ENCODE data around the gene VWF.
"Not testable (repeated sequence)": the region's sequence is repeated elsewhere in the genome, so short reads cannot be mapped to it uniquely, and the experiment has no call there.

VWF gene

DNA sequence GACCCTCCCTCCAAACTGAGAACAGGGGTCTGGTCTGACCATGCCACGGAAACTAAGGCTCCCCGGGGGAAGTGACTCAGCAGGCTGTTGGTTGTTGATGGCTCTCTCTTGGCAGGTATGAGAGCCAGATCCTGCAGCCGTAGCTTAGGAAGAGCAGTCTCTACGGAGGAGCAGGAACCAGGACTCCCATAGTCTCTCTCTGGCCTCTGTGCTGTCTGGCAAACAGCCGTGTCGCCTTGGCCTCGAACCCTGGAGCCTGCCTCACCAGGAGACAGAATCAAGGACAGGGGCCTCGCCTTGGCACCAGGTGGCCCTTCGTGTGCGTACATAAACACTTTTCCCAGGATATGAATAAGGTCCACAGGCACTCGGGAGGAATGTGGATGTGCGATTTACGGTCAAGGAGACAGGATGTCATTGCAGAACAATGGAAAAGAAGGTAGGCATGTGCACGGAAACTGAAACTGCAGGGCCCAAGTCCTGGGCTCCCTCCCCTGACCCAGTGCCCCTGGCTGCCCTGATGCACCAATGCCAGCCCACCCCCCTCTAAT, 7.9 kb downstream of the VWF start:
- Histone ChIP-seq H3K4me3 (ENCODE audit: low read depth in 1 of 2, low read length in 2 of 2) (no peak overlapping the region), H3K9ac (ENCODE audit: low read length) (no peak overlapping the region), H3K9me3 (ENCODE audit: low read length) (no peaks in the 10 kb centered on the region), H3K27ac (ENCODE audit: low read depth, low read length) (no peak overlapping the region), H3K27me3 (ENCODE audit: control insufficient read depth in 1 of 2, insufficient read depth in 2 of 2, low read length in 2 of 2) (no peaks in the 10 kb centered on the region), H3K36me3 (ENCODE audit: insufficient read depth, low read length) (no peaks in the 10 kb centered on the region), H3K4me1 (ENCODE audit: insufficient read depth, low read length) (no peaks in the 10 kb centered on the region)

DNA sequence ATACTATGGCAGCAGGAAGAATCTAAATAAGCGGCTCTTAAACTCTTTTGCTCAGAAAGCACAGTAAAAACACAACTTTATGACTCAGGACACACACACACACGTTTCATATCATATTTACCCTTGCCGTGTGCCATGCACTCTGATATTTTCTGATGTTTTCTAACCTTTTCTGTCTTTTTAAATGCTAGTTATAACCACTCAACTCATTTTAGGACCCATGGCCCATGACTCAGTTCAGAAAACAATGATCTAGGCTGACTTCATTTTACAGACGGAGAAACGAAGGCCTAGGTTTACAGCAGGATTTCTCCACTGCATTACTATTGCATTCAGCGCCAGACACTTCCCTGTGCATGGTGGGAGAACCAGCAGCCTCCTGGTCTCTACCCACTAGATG, 9.1 kb downstream of the VWF start:
- no peak overlapping the region for H3K27ac ChIP-seq (ENCODE audit: low read depth, low read length)
- no peak overlapping the region for H3K9ac ChIP-seq (ENCODE audit: low read length)
- H3K4me1 ChIP-seq (ENCODE audit: insufficient read depth, low read length), result no peaks in the 10 kb centered on the region

DNA sequence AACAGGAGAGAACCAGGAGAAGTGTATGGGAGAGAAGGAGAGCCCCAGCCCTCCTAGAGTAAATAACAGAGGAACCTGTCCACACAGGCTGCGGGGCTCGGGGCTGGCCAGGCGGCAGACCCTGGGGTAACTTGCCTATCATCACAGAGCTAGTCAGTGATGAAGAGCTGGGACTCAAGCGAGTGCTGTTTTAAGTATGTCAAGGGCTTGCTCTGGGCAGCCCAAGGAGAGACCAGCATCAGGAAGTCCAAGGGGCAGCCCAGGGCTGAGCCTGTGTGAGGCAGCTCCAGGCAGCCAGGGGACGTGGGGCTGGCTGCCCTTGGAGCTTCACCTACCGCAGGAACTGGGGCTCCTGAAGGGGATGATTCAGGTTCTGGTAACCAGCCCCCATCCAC, 10.0 kb downstream of the VWF start:
- Histone ChIP-seq H3K4me3 (ENCODE audit: low read depth in 1 of 2, low read length in 2 of 2) (no peak overlapping the region), H3K9ac (ENCODE audit: low read length) (no peak overlapping the region), H3K27ac (ENCODE audit: low read depth, low read length) (no peak overlapping the region), H3K9me3 (ENCODE audit: low read length) (no peaks in the 10 kb centered on the region), H3K4me1 (ENCODE audit: insufficient read depth, low read length) (no peaks in the 10 kb centered on the region), H3K27me3 (ENCODE audit: control insufficient read depth in 1 of 2, insufficient read depth in 2 of 2, low read length in 2 of 2) (no peaks in the 10 kb centered on the region), H3K36me3 (ENCODE audit: insufficient read depth, low read length) (no peaks in the 10 kb centered on the region)

More for the DNA sequence above, 9.1 kb downstream of the VWF start:
- Histone ChIP-seq H3K27me3 (ENCODE audit: control insufficient read depth in 1 of 2, insufficient read depth in 2 of 2, low read length in 2 of 2) (no peaks in the 10 kb centered on the region), H3K9me3 (ENCODE audit: low read length) (no peaks in the 10 kb centered on the region), H3K36me3 (ENCODE audit: insufficient read depth, low read length) (no peaks in the 10 kb centered on the region), H3K4me3 (ENCODE audit: low read depth in 1 of 2, low read length in 2 of 2) (no peak overlapping the region)

DNA sequence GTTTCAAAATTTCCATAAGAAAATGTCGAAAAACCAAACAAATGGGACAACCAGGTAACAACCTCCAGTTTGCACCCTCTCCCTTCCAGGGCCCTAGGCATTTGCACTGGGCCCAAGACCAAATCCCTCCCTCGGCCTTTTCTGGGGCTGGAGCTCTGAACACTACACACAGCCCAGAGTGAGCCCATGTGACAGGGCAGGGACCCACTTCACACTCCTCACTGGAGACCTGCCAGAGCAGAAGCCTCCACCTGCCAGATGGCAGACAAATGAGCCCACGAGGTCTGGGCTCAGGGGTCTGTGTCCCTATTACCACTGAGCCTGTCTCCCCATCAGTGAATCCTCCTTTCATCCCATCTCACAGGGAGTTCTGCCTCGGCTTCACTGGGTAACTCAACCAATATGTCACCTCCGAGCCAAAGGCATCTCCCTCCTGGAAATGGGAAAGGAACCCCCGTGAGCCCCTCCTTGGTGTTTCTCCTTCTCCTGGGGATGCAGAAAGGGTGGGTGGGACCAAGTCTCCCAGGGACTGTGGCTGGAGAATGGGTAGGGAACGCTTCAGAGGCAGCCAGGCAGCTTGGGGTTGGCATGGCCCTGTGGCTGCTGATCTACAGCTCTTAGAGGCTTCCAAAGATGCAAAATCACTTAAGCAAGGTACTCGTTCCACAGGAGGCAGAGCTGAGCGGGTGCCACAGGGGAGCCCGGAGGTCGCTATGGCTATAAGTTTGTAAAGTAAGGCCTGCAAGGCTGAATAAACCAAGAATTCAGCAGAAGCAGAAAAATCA, 10.6 kb downstream of the VWF start:
- Histone ChIP-seq H3K27ac (ENCODE audit: low read depth, low read length) (no peak overlapping the region), H3K9me3 (ENCODE audit: low read length) (no peaks in the 10 kb centered on the region), H3K36me3 (ENCODE audit: insufficient read depth, low read length) (no peaks in the 10 kb centered on the region), H3K4me1 (ENCODE audit: insufficient read depth, low read length) (no peaks in the 10 kb centered on the region), H3K27me3 (ENCODE audit: control insufficient read depth in 1 of 2, insufficient read depth in 2 of 2, low read length in 2 of 2) (no peaks in the 10 kb centered on the region), H3K4me3 (ENCODE audit: low read depth in 1 of 2, low read length in 2 of 2) (no peak overlapping the region), H3K9ac (ENCODE audit: low read length) (no peak overlapping the region)

DNA sequence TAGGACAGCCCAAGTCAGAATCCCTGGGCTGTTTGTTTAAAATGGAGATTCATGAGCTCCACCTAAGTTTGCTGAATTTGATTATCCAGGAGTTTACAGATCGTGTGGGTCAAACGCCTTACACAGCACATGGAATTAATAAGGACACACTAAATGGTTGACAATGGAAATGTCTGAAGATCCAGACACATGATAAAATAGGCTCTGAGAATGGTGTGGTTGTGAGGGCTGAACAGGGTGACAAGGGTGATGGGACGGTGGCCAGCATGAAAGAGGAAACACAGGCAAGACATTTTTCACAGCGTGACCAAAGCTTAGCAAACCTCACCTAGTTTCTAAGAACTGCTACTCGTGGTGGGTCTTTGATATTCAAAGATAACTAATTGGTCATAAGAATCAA, 12.5 kb downstream of the VWF start:
- no peaks in the 10 kb centered on the region for H3K27me3 ChIP-seq (ENCODE audit: control insufficient read depth in 1 of 2, insufficient read depth in 2 of 2, low read length in 2 of 2)
- no peaks in the 10 kb centered on the region for H3K4me1 ChIP-seq (ENCODE audit: insufficient read depth, low read length)
- no peaks in the 10 kb centered on the region for H3K36me3 ChIP-seq (ENCODE audit: insufficient read depth, low read length)
- no peak overlapping the region for H3K9ac ChIP-seq (ENCODE audit: low read length)
- H3K4me3 ChIP-seq (ENCODE audit: low read depth in 1 of 2, low read length in 2 of 2), result no peak overlapping the region
- H3K9me3 ChIP-seq (ENCODE audit: low read length), result no peaks in the 10 kb centered on the region
- no peak overlapping the region for H3K27ac ChIP-seq (ENCODE audit: low read depth, low read length)

DNA sequence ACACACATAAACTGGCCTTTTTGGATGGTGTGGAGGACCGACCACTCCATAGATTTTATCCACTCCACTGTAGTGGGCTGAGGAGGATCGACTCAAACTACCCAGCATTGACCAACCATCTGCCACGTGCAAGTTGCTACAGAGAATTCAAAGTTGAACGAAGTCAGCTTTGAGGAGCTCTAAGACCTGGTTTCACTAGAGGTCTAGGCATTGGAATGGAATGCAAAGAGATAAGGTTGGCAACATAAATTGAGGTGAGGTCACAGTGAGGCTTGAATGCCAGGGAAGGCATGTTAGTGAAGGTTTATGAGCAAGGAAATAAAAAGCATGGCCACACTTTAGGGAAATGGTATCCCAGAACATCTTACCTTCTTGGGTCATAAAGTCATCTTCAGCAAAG, 14.5 kb downstream of the VWF start:
- no peak overlapping the region for H3K9ac ChIP-seq (ENCODE audit: low read length)
- no peaks in the 10 kb centered on the region for H3K27me3 ChIP-seq (ENCODE audit: control insufficient read depth in 1 of 2, insufficient read depth in 2 of 2, low read length in 2 of 2)
- H3K4me3 ChIP-seq (ENCODE audit: low read depth in 1 of 2, low read length in 2 of 2), result no peak overlapping the region

DNA sequence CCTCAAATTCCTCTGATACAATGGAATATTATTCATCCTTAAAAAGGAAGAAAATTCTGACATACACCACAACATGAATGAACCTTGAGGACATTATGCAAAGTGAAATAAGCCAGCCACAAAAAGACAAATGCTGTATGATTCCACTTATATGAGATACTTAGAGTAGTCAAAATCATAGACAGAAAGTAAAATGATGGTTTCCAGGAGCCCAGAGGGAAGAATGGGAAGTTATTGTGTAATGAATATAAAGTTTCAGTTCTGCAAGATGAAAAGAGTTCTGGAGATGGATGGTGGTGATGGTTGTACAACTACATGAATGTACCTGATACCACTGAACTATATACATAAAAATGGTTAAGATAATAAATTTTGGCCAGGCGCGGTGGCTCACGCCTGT, 18.3 kb downstream of the VWF start:
- Histone ChIP-seq H3K36me3 (ENCODE audit: insufficient read depth, low read length) (no peaks in the 10 kb centered on the region), H3K4me3 (ENCODE audit: low read depth in 1 of 2, low read length in 2 of 2) (no peak overlapping the region), H3K9me3 (ENCODE audit: low read length) (no peaks in the 10 kb centered on the region), H3K4me1 (ENCODE audit: insufficient read depth, low read length) (no peaks in the 10 kb centered on the region), H3K27me3 (ENCODE audit: control insufficient read depth in 1 of 2, insufficient read depth in 2 of 2, low read length in 2 of 2) (no peaks in the 10 kb centered on the region), H3K27ac (ENCODE audit: low read depth, low read length) (no peak overlapping the region), H3K9ac (ENCODE audit: low read length) (no peak overlapping the region)

More for the DNA sequence above, 14.5 kb downstream of the VWF start:
- no peaks in the 10 kb centered on the region for H3K36me3 ChIP-seq (ENCODE audit: insufficient read depth, low read length)
- H3K9me3 ChIP-seq (ENCODE audit: low read length), result no peaks in the 10 kb centered on the region
- H3K4me1 ChIP-seq (ENCODE audit: insufficient read depth, low read length), result no peaks in the 10 kb centered on the region
- H3K27ac ChIP-seq (ENCODE audit: low read depth, low read length), result no peak overlapping the region

DNA sequence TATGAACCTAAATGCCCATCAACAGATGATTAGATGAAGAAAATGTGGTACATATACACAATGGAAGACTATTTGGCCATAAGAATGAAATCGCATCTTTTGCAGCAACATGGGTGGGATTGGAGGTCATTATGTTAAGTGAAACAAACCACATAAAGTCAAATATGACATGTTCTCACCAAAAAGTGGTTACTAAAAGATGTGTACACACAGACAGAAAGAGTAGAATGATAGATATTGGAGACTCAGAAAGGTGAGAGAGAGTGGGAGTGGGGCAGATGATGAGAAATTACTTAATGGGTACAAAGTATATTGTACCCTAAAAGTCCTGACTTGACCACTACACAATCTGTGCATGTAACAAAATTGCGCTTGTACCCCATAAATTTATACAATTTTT, 19.6 kb downstream of the VWF start:
- Histone ChIP-seq H3K9ac (ENCODE audit: low read length) (no peak overlapping the region), H3K36me3 (ENCODE audit: insufficient read depth, low read length) (no peaks in the 10 kb centered on the region)

DNA sequence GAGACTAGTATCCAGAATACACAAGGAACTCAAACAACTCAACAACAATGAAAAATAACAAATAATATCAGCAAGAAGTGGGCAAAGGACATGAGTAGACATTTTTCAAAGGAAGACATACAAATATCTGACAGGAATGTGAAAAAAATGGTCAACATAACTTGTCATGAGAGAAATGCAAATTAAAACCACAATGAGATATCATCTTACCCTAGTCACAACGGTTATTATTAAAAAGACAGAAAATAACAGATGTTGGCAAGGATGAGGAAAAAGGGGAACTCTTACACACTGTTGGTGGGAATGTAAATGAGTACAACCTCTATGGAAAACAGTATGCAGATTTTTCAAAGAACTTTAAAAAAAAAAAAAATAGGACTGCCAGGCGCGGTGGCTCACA, 20.4 kb downstream of the VWF start:
- Histone ChIP-seq H3K4me1 (ENCODE audit: insufficient read depth, low read length) (no peaks in the 10 kb centered on the region), H3K4me3 (ENCODE audit: low read depth in 1 of 2, low read length in 2 of 2) (no peak overlapping the region), H3K36me3 (ENCODE audit: insufficient read depth, low read length) (no peaks in the 10 kb centered on the region), H3K27me3 (ENCODE audit: control insufficient read depth in 1 of 2, insufficient read depth in 2 of 2, low read length in 2 of 2) (no peaks in the 10 kb centered on the region), H3K27ac (ENCODE audit: low read depth, low read length) (no peak overlapping the region), H3K9ac (ENCODE audit: low read length) (no peak overlapping the region), H3K9me3 (ENCODE audit: low read length) (no peaks in the 10 kb centered on the region)

More for the DNA sequence above, 19.6 kb downstream of the VWF start:
- H3K4me3 ChIP-seq (ENCODE audit: low read depth in 1 of 2, low read length in 2 of 2), result no peak overlapping the region
- no peaks in the 10 kb centered on the region for H3K27me3 ChIP-seq (ENCODE audit: control insufficient read depth in 1 of 2, insufficient read depth in 2 of 2, low read length in 2 of 2)
- H3K4me1 ChIP-seq (ENCODE audit: insufficient read depth, low read length), result no peaks in the 10 kb centered on the region
- H3K27ac ChIP-seq (ENCODE audit: low read depth, low read length), result no peak overlapping the region
- no peaks in the 10 kb centered on the region for H3K9me3 ChIP-seq (ENCODE audit: low read length)

DNA sequence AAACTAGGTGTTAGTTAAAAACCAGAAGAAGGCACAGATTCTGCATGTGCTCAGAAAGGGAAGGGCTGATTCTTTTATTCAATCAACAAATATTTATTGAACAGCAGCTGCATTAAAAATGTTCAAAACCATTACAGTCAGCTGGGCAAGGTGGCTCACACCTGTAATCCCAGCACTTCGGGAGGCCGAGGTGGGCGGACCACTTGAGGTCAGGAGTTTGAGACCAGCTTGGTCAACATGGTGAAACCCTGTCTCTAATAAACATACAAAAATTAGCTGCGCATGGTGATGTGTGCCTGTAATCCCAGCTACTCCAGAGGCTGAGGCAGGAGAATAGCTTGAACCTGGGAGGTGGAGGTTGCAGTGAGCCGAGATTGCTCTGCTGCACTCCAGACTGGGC, 22.4 kb downstream of the VWF start:
- H3K4me3 ChIP-seq (ENCODE audit: low read depth in 1 of 2, low read length in 2 of 2); H3K9me3 ChIP-seq (ENCODE audit: low read length); H3K9ac ChIP-seq (ENCODE audit: low read length); H3K27ac ChIP-seq (ENCODE audit: low read depth, low read length); H3K27me3 ChIP-seq (ENCODE audit: control insufficient read depth in 1 of 2, insufficient read depth in 2 of 2, low read length in 2 of 2); H3K4me1 ChIP-seq (ENCODE audit: insufficient read depth, low read length); H3K36me3 ChIP-seq (ENCODE audit: insufficient read depth, low read length): not testable (repeated sequence)

DNA sequence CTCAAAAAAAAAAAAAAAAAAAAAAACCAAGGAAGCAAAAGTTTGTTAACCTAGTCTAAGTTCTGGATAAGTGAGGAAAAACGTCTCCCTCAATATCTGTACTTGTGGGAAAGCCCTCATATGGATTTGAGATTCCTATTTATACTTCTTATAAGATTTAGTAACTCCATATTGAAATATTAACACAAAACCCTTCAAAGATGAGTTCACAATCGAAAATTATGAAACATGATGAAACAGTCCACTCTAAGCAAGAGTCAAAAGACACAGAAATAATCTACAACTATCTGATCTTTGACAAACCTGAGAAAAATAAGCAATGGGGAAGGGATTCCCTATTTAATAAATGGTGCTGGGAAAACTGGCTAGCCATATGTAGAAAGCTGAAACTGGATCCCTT, 25.2 kb downstream of the VWF start:
- Histone ChIP-seq H3K9me3 (ENCODE audit: low read length) (no peaks in the 10 kb centered on the region), H3K4me3 (ENCODE audit: low read depth in 1 of 2, low read length in 2 of 2) (no peak overlapping the region), H3K36me3 (ENCODE audit: insufficient read depth, low read length) (no peaks in the 10 kb centered on the region), H3K27ac (ENCODE audit: low read depth, low read length) (no peak overlapping the region), H3K27me3 (ENCODE audit: control insufficient read depth in 1 of 2, insufficient read depth in 2 of 2, low read length in 2 of 2) (no peaks in the 10 kb centered on the region), H3K4me1 (ENCODE audit: insufficient read depth, low read length) (no peaks in the 10 kb centered on the region), H3K9ac (ENCODE audit: low read length) (no peak overlapping the region)

DNA sequence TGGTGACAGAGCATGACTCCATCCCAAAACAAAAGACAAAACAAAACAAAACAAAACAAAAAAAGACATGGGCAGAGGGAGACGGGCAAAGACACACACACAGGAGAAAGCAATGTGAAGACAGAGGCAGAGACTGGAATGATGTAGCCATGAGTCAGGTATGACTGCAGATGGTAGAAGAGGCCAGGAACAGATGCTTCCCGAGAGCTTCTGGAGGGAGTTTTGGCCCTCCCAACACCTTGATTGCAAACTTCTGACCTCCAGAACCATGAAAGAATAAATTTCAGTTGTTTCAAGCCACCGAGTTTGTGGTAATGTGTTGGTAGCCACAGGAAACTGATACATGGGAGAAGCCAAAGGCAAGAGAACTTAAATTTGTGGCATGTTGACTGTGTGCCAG, 27.1 kb downstream of the VWF start:
- Histone ChIP-seq H3K4me3 (ENCODE audit: low read depth in 1 of 2, low read length in 2 of 2) (no peak overlapping the region), H3K27ac (ENCODE audit: low read depth, low read length) (no peak overlapping the region), H3K9ac (ENCODE audit: low read length) (no peak overlapping the region), H3K9me3 (ENCODE audit: low read length) (no peaks in the 10 kb centered on the region), H3K27me3 (ENCODE audit: control insufficient read depth in 1 of 2, insufficient read depth in 2 of 2, low read length in 2 of 2) (no peaks in the 10 kb centered on the region), H3K36me3 (ENCODE audit: insufficient read depth, low read length) (no peaks in the 10 kb centered on the region), H3K4me1 (ENCODE audit: insufficient read depth, low read length) (peaks cover 11% of the 10 kb centered on the region)

Data from muscle layer of colon (tissue), 2 donors.